NB4 (cell line): ENCODE measurements around the gene SMPDL3B.

Experiments
- CTCF ChIP-seq: IDR thresholded peaks from one replicate; pipeline ENCODE4 v1.5.1; 2012; ENCODE audit warnings: low read depth, low read length
- POLR2A ChIP-seq: IDR thresholded peaks from 2 replicates; pipeline ENCODE4 v1.6.1; 2011; ENCODE audit warnings: mild to moderate bottlenecking; ENCODE audit not compliant: insufficient read length; ENCODE audit errors: extremely low read depth

GRCh38 chr1:27940870-27941560 is 6.2 kb downstream of the SMPDL3B start:
- TF ChIP-seq CTCF (no peak), POLR2A (no peak)
